K562 (cell line): ENCODE data around the gene MED17. TPM values are rescaled to one million over a fixed set of nuclear protein-coding genes. Genes with fewer than 3 reads are reported as not detected.

Experiments used
- KAT7 ChIP-seq: sonication (generic); formaldehyde crosslinking; IDR thresholded peaks from 2 replicates; pipeline ENCODE4 v1.8.0; 2022; ENCODE audit warnings: missing genetic modification reagents, mild to moderate bottlenecking, borderline replicate concordance
- MGA ChIP-seq: fragments of 450-650 bp; IDR thresholded peaks from 2 replicates; pipeline ENCODE4 v1.6.1; 2016; ENCODE audit warnings: mild to moderate bottlenecking, moderate library complexity
- NKRF ChIP-seq: fragments of 450-650 bp; IDR thresholded peaks from 2 replicates; pipeline ENCODE4 v1.6.1; 2016; ENCODE audit warnings: borderline replicate concordance
- NR4A1 ChIP-seq, 2 experiments: fragments of 250-450 bp in 1 of 2; fragments of 450-650 bp in 1 of 2; sonication (Bioruptor Pico) in 1 of 2; IDR thresholded peaks; 2 replicates each; pipeline versions ENCODE4 v1.4.0 to v1.6.1; 2016 to 2020; ENCODE audit warnings: mild to moderate bottlenecking in 2 of 2, missing compliant biosample characterization in 1 of 2, missing genetic modification characterization in 1 of 2, moderate library complexity in 1 of 2
- PTRF ChIP-seq: fragments of 450-650 bp; IDR thresholded peaks from 2 replicates; pipeline ENCODE4 v1.6.1; 2016; ENCODE audit warnings: mild to moderate bottlenecking, missing genetic modification characterization, missing compliant biosample characterization
- ZBTB2 ChIP-seq: fragments of 450-650 bp; IDR thresholded peaks from 2 replicates; pipeline ENCODE4 v1.6.1; 2016; ENCODE audit warnings: antibody characterized with exemption
- ZBTB5 ChIP-seq: fragments of 450-650 bp; IDR thresholded peaks from 2 replicates; pipeline ENCODE4 v1.6.1; 2017; ENCODE audit warnings: antibody characterized with exemption
- ZFP30 ChIP-seq: fragments of 250-450 bp; sonication (Bioruptor Pico); IDR thresholded peaks from 2 replicates; pipeline ENCODE4 v1.8.0; 2022; ENCODE audit warnings: moderate library complexity, mild to moderate bottlenecking, inconsistent platforms, borderline replicate concordance
- ZNF316 ChIP-seq: fragments of 450-650 bp; IDR thresholded peaks from 2 replicates; pipeline ENCODE4 v1.6.1; 2016
- polyA plus RNA-seq, 8 experiments: library from polyadenylated mRNA; depleted of rRNA in 4 of 8; stranded (reverse) in 5 of 8; unstranded in 3 of 8; fragments of >200 nt; fragmentation: Nextera tagmentation in 2 of 8; fragmentation: Illumina TruSeq in 1 of 8; extraction: Ambion mirVana in 2 of 8; extraction: Trizol in 1 of 8; gene quantifications; 2 replicates each; pipeline versions ENCODE4 v1.2.1 to v1.2.3, GENCODE V29; 2011 to 2014; ENCODE audit warnings: inconsistent platforms in 1 of 8, missing spikeins in 1 of 8
- total RNA-seq, 7 experiments: library from RNA; depleted of rRNA in 6 of 7; stranded (reverse); fragments of >200 nt in 6 of 7; fragmentation: Illumina TruSeq in 2 of 7; extraction: Trizol in 2 of 7; gene quantifications; 2 replicates each; pipeline versions ENCODE4 v1.2.1 to v1.2.3, GENCODE V29; 2011 to 2021; ENCODE audit warnings: low replicate concordance in 1 of 7

MED17 gene
- total and polyA plus RNA-seq, 9 of the 15 experiments (the other 6 are each of a cell fraction or from before 2014, with no cell fraction given): 6.7 to 34.7 (median 26.8) TPM

- TF ChIP-seq NR4A1 (CRISPR knock-in tag; IDR thresholded peaks at IDR 0.05) (no peak), NR4A1 (tag; IDR thresholded peaks at IDR 0.05) (no peak), NKRF (peak; percentile 16; the same call in 1 of the 2 replicates), PTRF (no peak), ZBTB2 (0 out of 2 replicates have a peak, but pooled peaks have one; percentile 17), ZBTB5 (no peak), ZNF316 (peak; percentile 13; the same call in 1 of the 2 replicates), ZFP30 (CRISPR knock-in tag) (no peak), KAT7 (CRISPR knock-in tag) (no peak), MGA (peak; percentile 27)
Measured at GRCh38 chr11:93741094-93741881, 42.8 kb upstream of the MED17 start, which contains the start of the genes C11orf54 and TAF1D (continued).
